GM21526 (cell line): ENCODE measurements around the gene TNFRSF8.
"Not testable (repeated sequence)": the region's sequence is repeated elsewhere in the genome, so short reads cannot be mapped to it uniquely, and the experiment has no call there.

ENCODE experiments used
- ATAC-seq: cut with Tn5 transposase; IDR thresholded peaks from one replicate; pipeline ENCODE4 v1.9.1; 2021; ENCODE audit warnings: moderate library complexity; ENCODE audit not compliant: unreplicated experiment, low FRiP score

Gene TNFRSF8

GRCh38 chr1:12063141-12064072, at the start of gene TNFRSF8:
Gene TNFRSF8, plus strand, starts transcription at chr1:12063303. Its CDS starts 296 bp downstream, at chr1:12063599.
- ATAC-seq = no peak

GRCh38 chr1:12014141-12014991, 48.7 kb upstream of the TNFRSF8 start:
- ATAC-seq = no peak

- no peak for ATAC-seq
Observed at GRCh38 chr1:12015001-12015491, 48.1 kb upstream of the TNFRSF8 start.

GRCh38 chr1:12015499-12015898, 47.6 kb upstream of the TNFRSF8 start:
- ATAC-seq = no peak

GRCh38 chr1:12016182-12016581, 46.9 kb upstream of the TNFRSF8 start:
- ATAC-seq = no peak

GRCh38 chr1:12019858-12020509, 43.1 kb upstream of the TNFRSF8 start:
- no peak for ATAC-seq

GRCh38 chr1:12021616-12022015, 41.5 kb upstream of the TNFRSF8 start:
- no peak for ATAC-seq

- no peak for ATAC-seq
Observed at GRCh38 chr1:12022036-12022435, 41.1 kb upstream of the TNFRSF8 start.

GRCh38 chr1:12026586-12026985, 36.5 kb upstream of the TNFRSF8 start:
- ATAC-seq = no peak

- ATAC-seq = no peak
Observed at GRCh38 chr1:12028248-12028647, 34.9 kb upstream of the TNFRSF8 start.

GRCh38 chr1:12028957-12029511, 34.1 kb upstream of the TNFRSF8 start:
- ATAC-seq = no peak

- ATAC-seq = no peak
Observed at GRCh38 chr1:12029720-12030339, 33.3 kb upstream of the TNFRSF8 start.

- no peak for ATAC-seq
Observed at GRCh38 chr1:12031039-12031980, 31.8 kb upstream of the TNFRSF8 start.

GRCh38 chr1:12032161-12032621, 30.9 kb upstream of the TNFRSF8 start:
- no peak for ATAC-seq

- not testable (repeated sequence) for ATAC-seq
Observed at GRCh38 chr1:12033441-12033840, 29.7 kb upstream of the TNFRSF8 start.

GRCh38 chr1:12034381-12034801, 28.7 kb upstream of the TNFRSF8 start:
- ATAC-seq = no peak

GRCh38 chr1:12035312-12035711, 27.8 kb upstream of the TNFRSF8 start:
- no peak for ATAC-seq

- ATAC-seq = no peak
Observed at GRCh38 chr1:12037486-12038355, 25.4 kb upstream of the TNFRSF8 start.
